C1 segment of cervical spinal cord (tissue), 14 donors: Measurements from ENCODE around the gene GSAP.

Experiments
- DNase-seq, 14 donors: peaks; one replicate each; lab custom pipeline; 2025; lab: John Stamatoyannopoulos, UW

Gene GSAP

GRCh38 chr7:77409005-77409738 lies 7.0 kb downstream of the GSAP start:
- no peak for DNase-seq

GRCh38 chr7:77407906-77408305 lies 8.2 kb downstream of the GSAP start:
- DNase-seq = no peak

GRCh38 chr7:77406421-77406820 lies 9.7 kb downstream of the GSAP start:
- DNase-seq = no peak

- no peak for DNase-seq
These were observed 11.5 kb downstream of the GSAP start for GRCh38 chr7:77404641-77405040.

- no peak for DNase-seq
These were observed 12.2 kb downstream of the GSAP start for GRCh38 chr7:77403957-77404356.

- DNase-seq = no peak
These were observed 13.3 kb downstream of the GSAP start for GRCh38 chr7:77402818-77403217.

- no peak for DNase-seq
These were observed 15.1 kb downstream of the GSAP start for GRCh38 chr7:77401002-77401401.

- peak in 1 of 14 donors; percentile 7 for DNase-seq
These were observed 16.3 kb downstream of the GSAP start for GRCh38 chr7:77399816-77400215.

GRCh38 chr7:77396894-77397547 lies 19.1 kb downstream of the GSAP start:
- DNase-seq = no peak

GRCh38 chr7:77395626-77396025 lies 20.5 kb downstream of the GSAP start:
- DNase-seq = no peak

- no peak for DNase-seq
These were observed 22.2 kb downstream of the GSAP start for GRCh38 chr7:77393954-77394353.

- no peak for DNase-seq
These were observed 22.9 kb downstream of the GSAP start for GRCh38 chr7:77393261-77393660.

GRCh38 chr7:77391230-77391629 lies 24.9 kb downstream of the GSAP start:
- no peak for DNase-seq

- DNase-seq = no peak
These were observed 28.0 kb downstream of the GSAP start for GRCh38 chr7:77388055-77388641.

- DNase-seq = no peak
These were observed 29.9 kb downstream of the GSAP start for GRCh38 chr7:77386165-77386822.

- DNase-seq = no peak
These were observed 32.8 kb downstream of the GSAP start for GRCh38 chr7:77383333-77383740.

- no peak for DNase-seq
These were observed 33.6 kb downstream of the GSAP start for GRCh38 chr7:77382532-77382931.

- no peak for DNase-seq
These were observed 37.6 kb downstream of the GSAP start for GRCh38 chr7:77378584-77378983.

GRCh38 chr7:77370606-77371005 lies 45.5 kb downstream of the GSAP start:
- DNase-seq = no peak

GRCh38 chr7:77368974-77369373 lies 47.2 kb downstream of the GSAP start:
- DNase-seq = no peak

- no peak for DNase-seq
These were observed 48.2 kb downstream of the GSAP start for GRCh38 chr7:77367976-77368375.

- no peak for DNase-seq
These were observed 53.2 kb downstream of the GSAP start for GRCh38 chr7:77362905-77363304.
